Memory B cell (primary cell): Measurements from ENCODE around the gene CDK14.
A peak's percentile ranks its signal among the peaks of the same experiment; 100 is the strongest.
"Not testable (repeated sequence)": the region's sequence is repeated elsewhere in the genome, so short reads cannot be mapped to it uniquely, and the experiment has no call there.

Experiments
- ATAC-seq: fragments of 150-1000 bp; cut with Tn5 transposase; 2 replicates; pipeline ENCODE4 v1.10.0; 2021; ENCODE audit warnings: low read depth, mild to moderate bottlenecking, moderate library complexity
- DNase-seq, 2 donors: peaks; one replicate each; pipeline ENCODE4 v3.0.0; 2022; ENCODE audit warnings: low spot score in 2 of 2
- H3K27ac Mint-ChIP-seq: one replicate; pipeline ENCODE4 v1.8.0; 2022; ENCODE audit warnings: mild to moderate bottlenecking, moderate library complexity, mixed read lengths
- H3K27me3 Mint-ChIP-seq: one replicate; pipeline ENCODE4 v1.8.0; 2022; ENCODE audit warnings: mixed read lengths
- H3K36me3 Mint-ChIP-seq: one replicate; pipeline ENCODE4 v1.8.0; 2022; ENCODE audit warnings: mild to moderate bottlenecking, mixed read lengths
- H3K4me1 Mint-ChIP-seq: one replicate; pipeline ENCODE4 v1.8.0; 2022; ENCODE audit warnings: mixed read lengths
- H3K4me3 Mint-ChIP-seq: one replicate; pipeline ENCODE4 v1.8.0; 2022; ENCODE audit warnings: mild to moderate bottlenecking, moderate library complexity, mixed read lengths
- H3K9me3 Mint-ChIP-seq: one replicate; pipeline ENCODE4 v1.8.0; 2022; ENCODE audit warnings: mixed read lengths

The CDK14 gene

GRCh38 chr7:90629297-90629918, 33.3 kb downstream of the CDK14 start:
- Mint-ChIP-seq H3K27ac (no peak overlapping the region), H3K27me3 (no peaks in the 10 kb centered on the region), H3K36me3 (peaks cover 6% of the 10 kb centered on the region), H3K4me1 (peaks cover 13% of the 10 kb centered on the region), H3K4me3 (no peak overlapping the region), H3K9me3 (no peaks in the 10 kb centered on the region)
- DNase-seq (peak in 1 of 2 donors; percentile 56), ATAC-seq (peak; percentile 93)

DNA sequence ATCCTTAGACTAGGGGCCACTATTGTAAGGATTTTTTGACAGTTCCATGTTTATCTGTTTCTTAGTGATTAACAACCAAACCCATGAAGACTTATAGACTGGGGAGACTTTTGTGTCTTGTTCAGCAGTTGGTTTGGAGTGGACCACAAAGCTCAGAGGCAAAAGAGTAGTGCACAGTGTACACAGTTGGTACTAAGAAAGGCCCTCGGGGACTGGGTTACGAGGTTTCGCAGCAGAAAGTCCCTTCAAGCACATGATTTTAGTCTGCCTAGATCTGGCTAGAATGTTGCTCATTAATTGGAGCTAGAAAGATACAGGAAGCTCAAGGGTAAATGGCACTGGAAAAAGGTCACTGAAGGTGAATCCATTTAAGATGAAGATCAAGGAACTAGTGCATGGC, 35.4 kb downstream of the CDK14 start:
- H3K27ac Mint-ChIP-seq: peak overlapping the region; percentile 55
- no peaks in the 10 kb centered on the region for H3K9me3 Mint-ChIP-seq
- no peak for ATAC-seq
- DNase-seq: no peak
- peaks cover 6% of the 10 kb centered on the region for H3K36me3 Mint-ChIP-seq
- no peaks in the 10 kb centered on the region for H3K27me3 Mint-ChIP-seq
- H3K4me3 Mint-ChIP-seq: no peak overlapping the region
- peaks cover 11% of the 10 kb centered on the region for H3K4me1 Mint-ChIP-seq

GRCh38 chr7:90639683-90640082, 43.6 kb downstream of the CDK14 start:
- peaks cover 16% of the 10 kb centered on the region for H3K36me3 Mint-ChIP-seq
- H3K4me3 Mint-ChIP-seq: not testable (repeated sequence)

GRCh38 chr7:90642978-90643377, 46.9 kb downstream of the CDK14 start:
- no peaks in the 10 kb centered on the region for H3K27me3 Mint-ChIP-seq
- H3K9me3 Mint-ChIP-seq: peaks cover 3% of the 10 kb centered on the region
- peaks cover 6% of the 10 kb centered on the region for H3K4me1 Mint-ChIP-seq
- peaks cover 14% of the 10 kb centered on the region for H3K36me3 Mint-ChIP-seq
- H3K27ac Mint-ChIP-seq: no peak overlapping the region
- ATAC-seq: no peak
- H3K4me3 Mint-ChIP-seq: no peak overlapping the region
- DNase-seq: no peak

More at GRCh38 chr7:90639683-90640082, 43.6 kb downstream of the CDK14 start:
- ATAC-seq, H3K27ac Mint-ChIP-seq, H3K4me1 Mint-ChIP-seq, H3K27me3 Mint-ChIP-seq, H3K9me3 Mint-ChIP-seq, DNase-seq: not testable (repeated sequence)

GRCh38 chr7:90645784-90646183, 49.7 kb downstream of the CDK14 start:
- Mint-ChIP-seq H3K27ac (peak overlapping the region; percentile 35), H3K4me3 (no peak overlapping the region), H3K9me3 (peaks cover 4% of the 10 kb centered on the region), H3K36me3 (peaks cover 12% of the 10 kb centered on the region), H3K4me1 (peaks cover 10% of the 10 kb centered on the region), H3K27me3 (no peaks in the 10 kb centered on the region)
- DNase-seq: no peak
- peak; percentile 22 for ATAC-seq

DNA sequence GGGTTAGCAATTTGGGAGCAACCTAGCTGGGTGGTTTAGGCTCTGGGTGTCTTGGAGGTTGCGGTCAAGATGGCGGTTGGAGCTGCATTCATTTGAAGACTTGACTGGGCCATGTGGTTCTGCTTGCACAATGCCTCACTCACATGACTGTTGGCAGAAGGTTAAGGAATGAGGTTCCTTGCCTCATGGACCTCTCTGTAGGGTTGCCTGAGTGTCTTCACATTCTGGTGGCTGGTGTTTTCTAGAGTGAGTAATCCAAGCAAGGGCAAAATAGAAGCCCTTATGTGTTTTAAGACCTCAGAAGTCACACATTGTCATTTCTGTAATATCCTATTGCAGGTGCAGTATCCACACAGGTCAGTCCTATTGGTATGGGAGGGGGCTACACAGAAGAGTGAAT, 52.0 kb downstream of the CDK14 start:
- Mint-ChIP-seq H3K9me3 (peaks cover 2% of the 10 kb centered on the region), H3K27me3 (no peaks in the 10 kb centered on the region), H3K4me1 (peaks cover 10% of the 10 kb centered on the region), H3K4me3 (no peak overlapping the region), H3K27ac (no peak overlapping the region), H3K36me3 (peaks cover 3% of the 10 kb centered on the region)
- ATAC-seq: no peak
- DNase-seq: no peak

DNA sequence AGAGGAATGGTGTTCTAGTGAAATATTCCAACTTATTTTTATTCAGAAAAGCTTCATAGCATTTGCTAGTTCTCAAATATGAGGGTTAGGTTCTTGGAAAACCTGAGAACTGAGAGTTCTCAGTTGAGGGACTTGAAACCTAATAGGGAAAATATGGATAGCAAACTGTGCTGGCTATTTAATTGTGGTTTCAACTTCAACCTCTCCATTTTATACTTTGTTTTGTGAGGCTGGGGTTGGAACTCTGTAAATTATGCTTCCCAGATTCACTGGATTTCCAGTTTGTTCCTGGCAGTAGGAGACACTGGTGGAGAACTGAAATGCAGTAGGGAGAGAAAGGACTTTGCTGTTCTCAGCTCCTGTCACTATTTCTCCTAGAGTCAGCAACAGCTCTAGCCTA, 52.7 kb downstream of the CDK14 start:
- Mint-ChIP-seq H3K27ac (no peak overlapping the region), H3K27me3 (no peaks in the 10 kb centered on the region), H3K4me3 (no peak overlapping the region), H3K9me3 (peaks cover 2% of the 10 kb centered on the region), H3K4me1 (peaks cover 12% of the 10 kb centered on the region), H3K36me3 (peaks cover 2% of the 10 kb centered on the region)
- DNase-seq (no peak), ATAC-seq (no peak)

GRCh38 chr7:90654718-90655427, 58.8 kb downstream of the CDK14 start:
- no peaks in the 10 kb centered on the region for H3K27me3 Mint-ChIP-seq
- ATAC-seq (peak; percentile 17), DNase-seq (no peak)
- no peak overlapping the region for H3K27ac Mint-ChIP-seq
- peaks cover 2% of the 10 kb centered on the region for H3K36me3 Mint-ChIP-seq
- H3K4me3 Mint-ChIP-seq: no peak overlapping the region
- peaks cover 9% of the 10 kb centered on the region for H3K4me1 Mint-ChIP-seq
- H3K9me3 Mint-ChIP-seq: no peaks in the 10 kb centered on the region

DNA sequence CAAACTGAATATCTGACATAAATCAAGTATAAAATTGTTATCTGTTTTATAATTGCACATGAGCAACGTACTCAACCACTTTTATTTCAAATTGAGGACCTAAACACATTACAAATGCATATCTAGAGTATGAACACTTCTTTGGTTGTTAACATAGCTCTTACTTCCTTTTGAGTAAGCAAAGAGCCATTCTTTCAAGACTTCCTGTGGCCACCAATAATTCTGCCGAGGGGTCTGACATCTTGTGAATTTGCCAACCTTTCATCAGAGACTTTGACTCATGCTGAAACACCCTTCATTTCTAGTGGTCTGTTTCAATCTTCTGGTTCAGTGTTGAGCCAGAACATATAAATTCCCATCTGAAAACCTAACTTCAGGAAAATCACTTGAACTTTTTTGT, 59.4 kb downstream of the CDK14 start:
- DNase-seq: no peak
- no peaks in the 10 kb centered on the region for H3K27me3 Mint-ChIP-seq
- H3K36me3 Mint-ChIP-seq: peaks cover 2% of the 10 kb centered on the region
- H3K4me3 Mint-ChIP-seq: no peak overlapping the region
- no peak overlapping the region for H3K27ac Mint-ChIP-seq
- no peaks in the 10 kb centered on the region for H3K9me3 Mint-ChIP-seq
- H3K4me1 Mint-ChIP-seq: peaks cover 9% of the 10 kb centered on the region
- ATAC-seq: peak; percentile 44

GRCh38 chr7:90657481-90657880, 61.4 kb downstream of the CDK14 start:
- no peak for DNase-seq
- peaks cover 2% of the 10 kb centered on the region for H3K36me3 Mint-ChIP-seq
- peaks cover 11% of the 10 kb centered on the region for H3K4me1 Mint-ChIP-seq
- H3K27me3 Mint-ChIP-seq: no peaks in the 10 kb centered on the region
- H3K27ac Mint-ChIP-seq: no peak overlapping the region
- ATAC-seq: no peak
- no peaks in the 10 kb centered on the region for H3K9me3 Mint-ChIP-seq
- H3K4me3 Mint-ChIP-seq: no peak overlapping the region

DNA sequence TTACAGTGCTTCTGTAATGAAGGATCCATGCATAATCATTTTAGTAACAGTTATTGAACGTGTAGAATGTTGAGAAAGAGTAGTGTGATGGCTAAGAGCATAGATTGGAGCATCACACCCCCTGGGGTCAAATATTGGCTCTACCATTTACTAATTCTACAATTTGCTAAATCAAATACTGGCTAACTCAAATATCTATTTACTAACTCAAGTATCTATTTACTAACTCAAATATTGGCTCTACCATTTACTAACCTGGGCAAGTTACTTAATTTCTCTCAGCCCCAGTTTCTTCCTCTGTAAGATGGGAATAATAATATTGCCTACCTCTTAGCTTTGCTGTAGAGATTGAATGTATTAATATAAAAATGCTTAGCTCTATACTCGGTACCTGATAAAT, 64.0 kb downstream of the CDK14 start:
- Mint-ChIP-seq H3K27me3 (no peaks in the 10 kb centered on the region), H3K9me3 (no peaks in the 10 kb centered on the region), H3K27ac (no peak overlapping the region), H3K36me3 (peaks cover 2% of the 10 kb centered on the region), H3K4me3 (no peak overlapping the region), H3K4me1 (peaks cover 8% of the 10 kb centered on the region)
- ATAC-seq: no peak
- DNase-seq: no peak

GRCh38 chr7:90660819-90661218, 64.7 kb downstream of the CDK14 start:
- Mint-ChIP-seq H3K9me3 (no peaks in the 10 kb centered on the region), H3K36me3 (peaks cover 2% of the 10 kb centered on the region), H3K4me3 (no peak overlapping the region), H3K27ac (no peak overlapping the region), H3K4me1 (peaks cover 10% of the 10 kb centered on the region), H3K27me3 (no peaks in the 10 kb centered on the region)
- ATAC-seq (no peak), DNase-seq (no peak)

- ATAC-seq: no peak
- no peak overlapping the region for H3K4me3 Mint-ChIP-seq
- H3K4me1 Mint-ChIP-seq: peaks cover 12% of the 10 kb centered on the region
- no peak for DNase-seq
- H3K27ac Mint-ChIP-seq: no peak overlapping the region
- H3K36me3 Mint-ChIP-seq: peaks cover 2% of the 10 kb centered on the region
- no peaks in the 10 kb centered on the region for H3K27me3 Mint-ChIP-seq
- H3K9me3 Mint-ChIP-seq: no peaks in the 10 kb centered on the region
These were observed 65.4 kb downstream of the CDK14 start for GRCh38 chr7:90661290-90662151.

GRCh38 chr7:90663176-90663575, 67.1 kb downstream of the CDK14 start:
- no peaks in the 10 kb centered on the region for H3K27me3 Mint-ChIP-seq
- no peaks in the 10 kb centered on the region for H3K9me3 Mint-ChIP-seq
- H3K4me3 Mint-ChIP-seq: no peak overlapping the region
- DNase-seq (no peak), ATAC-seq (no peak)
- peak overlapping the region; percentile 7 for H3K27ac Mint-ChIP-seq
- H3K4me1 Mint-ChIP-seq: peaks cover 14% of the 10 kb centered on the region
- no peaks in the 10 kb centered on the region for H3K36me3 Mint-ChIP-seq
